H1 (cell line): ENCODE results near the gene TTC33. TPM values are rescaled to one million over a fixed set of nuclear protein-coding genes. Genes with fewer than 3 reads are reported as not detected.

Experiments
- ASH2L ChIP-seq: fragments of 200-600, 300-600 bp; sonication (generic); IDR thresholded peaks from one replicate; pipeline ENCODE4 v1.7.1; 2017; ENCODE audit warnings: low read length
- JUND ChIP-seq: IDR thresholded peaks from 2 replicates; pipeline ENCODE4 v1.6.1; 2011; ENCODE audit warnings: mild to moderate bottlenecking, improper control_type of control experiment, low read length
- POLR2AphosphoS5 ChIP-seq: IDR thresholded peaks from 2 replicates; pipeline ENCODE4 v1.6.1; 2011; ENCODE audit warnings: low read depth, low read length
- RNF2 ChIP-seq: fragments of 200-900, 300-1000 bp; sonication (generic); IDR thresholded peaks from 2 replicates; pipeline ENCODE4 v1.7.1; 2016; ENCODE audit warnings: borderline replicate concordance, low read depth, mild to moderate bottlenecking, antibody characterized with exemption, low read length; ENCODE audit not compliant: poor library complexity, severe bottlenecking; ENCODE audit errors: missing control alignments
- SAP30 ChIP-seq: fragments of 300-600 bp; sonication (generic); IDR thresholded peaks from 2 replicates; pipeline ENCODE4 v1.7.1; 2012; ENCODE audit warnings: low read length, moderate library complexity, mild to moderate bottlenecking, inconsistent platforms; ENCODE audit not compliant: insufficient read depth, insufficient replicate concordance
- YY1 ChIP-seq: IDR thresholded peaks from 2 replicates; pipeline ENCODE4 v1.6.1; 2011; ENCODE audit warnings: low read depth, mild to moderate bottlenecking, low read length
- polyA plus RNA-seq, 7 experiments: library from polyadenylated mRNA; depleted of rRNA in 3 of 7; stranded (reverse) in 5 of 7; unstranded in 2 of 7; fragments of >200 nt in 5 of 7; fragments of 200-250 nt in 2 of 7; gene quantifications; 1 replicate in 5 of 7; 2 replicates in 1 of 7; 4 replicates in 1 of 7; pipeline versions ENCODE4 v1.2.1 to v1.2.3, GENCODE V29; 2011 to 2013; ENCODE audit warnings: missing spikeins in 2 of 7, mixed read lengths in 2 of 7
- total RNA-seq: library from RNA; stranded (reverse); fragmentation: NEBNext Ultra II Directional; extraction: Animal tissue kit (Norgen Biotek cat#: 25700); gene quantifications from 2 replicates; pipeline ENCODE4 v1.2.1, GENCODE V29; 2021

The TTC33 gene
- total and polyA plus RNA-seq, 2 of the 8 experiments (the other 6 are each of a cell fraction or from before 2014, with no cell fraction given), result 1.2 to 12.6 TPM

DNA sequence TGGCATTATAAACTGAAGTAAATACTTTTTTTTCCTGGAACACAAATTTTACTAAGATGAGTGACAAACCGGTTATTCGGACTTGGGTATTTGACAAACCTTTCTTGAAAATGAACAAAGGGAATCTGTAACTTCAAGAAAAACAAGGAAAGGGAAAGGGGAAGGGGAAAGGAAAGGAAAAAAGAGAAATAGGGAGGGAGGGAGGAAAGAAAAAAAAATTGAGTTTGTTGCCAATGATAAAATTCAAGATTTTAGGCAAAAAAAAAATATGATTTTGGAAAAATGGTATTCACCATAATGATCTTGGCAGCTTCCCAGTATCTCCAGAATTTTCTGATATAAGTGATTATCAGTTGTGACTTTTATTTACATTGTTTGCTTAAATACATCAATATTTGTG is 1.6 kb upstream of the TTC33 start (continued):
- TF ChIP-seq RNF2 (no peak), ASH2L (no peak), YY1 (no peak), SAP30 (no peak), POLR2AphosphoS5 (no peak), JUND (no peak)
